Endothelial cell of umbilical vein (primary cell): ENCODE data around the gene NELL2. TPM values are rescaled to one million over a fixed set of nuclear protein-coding genes. Genes with fewer than 3 reads are reported as not detected.

Experiments
- BruUV-seq: library from RNA; stranded (reverse); fragments of 400-500 nt; replicated peaks from 2 replicates; lab custom pipeline; 2021; lab: Mats Ljungman, UMichigan
- CTCF ChIA-PET: fragments of 300-600, 350-600 bp; sonication (Branson Sonifier 250); formaldehyde crosslinking; loops from one replicate; lab custom pipeline; 2021; ENCODE audit warnings: antibody characterized with exemption, inconsistent platforms; lab: Charles Lee
- POLR2A ChIA-PET: fragments of 300-600, 350-600 bp; sonication (Branson Sonifier 250); formaldehyde crosslinking; loops from one replicate; lab custom pipeline; 2021; ENCODE audit warnings: antibody characterized with exemption, inconsistent platforms; lab: Charles Lee
- DNase-seq: peaks from one replicate; pipeline ENCODE4 v3.0.0-alpha.2; 2011; ENCODE audit warnings: low read depth, low spot score
- FAIRE-seq: peaks from 2 replicates; lab custom pipeline; 2011; peaks lifted over from hg19 to GRCh38; lab: Jason Lieb, UNC
- H2AFZ ChIP-seq: 2 replicates; pipeline ENCODE4 v1.6.0; 2012; ENCODE audit warnings: low read depth, low read length, control low read depth, inconsistent platforms
- H3K27ac ChIP-seq: 2 replicates; pipeline ENCODE4 v1.5.1; 2011; ENCODE audit warnings: low read depth, mild to moderate bottlenecking, control low read depth, low read length, moderate library complexity; ENCODE audit not compliant: insufficient read depth
- H3K27me3 ChIP-seq, 2 experiments: 2 replicates each; pipeline versions ENCODE4 v1.6.0 to v1.6.1; 2011; ENCODE audit warnings: low read length in 2 of 2, mixed read lengths in 1 of 2; ENCODE audit not compliant: control insufficient read depth in 2 of 2, insufficient read depth in 2 of 2
- H3K36me3 ChIP-seq, 2 experiments: 2 replicates in 1 of 2; 3 replicates in 1 of 2; pipeline ENCODE4 v1.5.1; 2011; ENCODE audit warnings: low read length in 2 of 2, mild to moderate bottlenecking in 1 of 2, moderate library complexity in 1 of 2; ENCODE audit not compliant: control insufficient read depth in 2 of 2, insufficient read depth in 2 of 2; ENCODE audit errors: extremely low read depth in 1 of 2
- H3K4me1 ChIP-seq: 3 replicates; pipeline ENCODE4 v1.5.1; 2011; ENCODE audit warnings: mild to moderate bottlenecking, low read length; ENCODE audit not compliant: control insufficient read depth, insufficient read depth; ENCODE audit errors: extremely low read depth
- H3K4me2 ChIP-seq: 2 replicates; pipeline ENCODE4 v1.6.1; 2011; ENCODE audit warnings: low read length, control low read depth, mixed read lengths; ENCODE audit not compliant: insufficient read depth
- H3K4me3 ChIP-seq, 3 experiments: fragments of 200-600 bp in 1 of 3; sonication (generic), shearing (Covaris generic) in 1 of 3; replicated peaks in 1 of 3; 2 replicates each; pipeline ENCODE4 v1.5.1; 2011 to 2016; ENCODE audit warnings: control low read depth in 3 of 3, low read length in 3 of 3, mild to moderate bottlenecking in 2 of 3, inconsistent platforms in 1 of 3, low read depth in 1 of 3, moderate library complexity in 1 of 3; ENCODE audit not compliant: insufficient read depth in 1 of 3
- H3K79me2 ChIP-seq: 2 replicates; pipeline ENCODE4 v1.6.0; 2012; ENCODE audit warnings: low read length, inconsistent platforms; ENCODE audit not compliant: control insufficient read depth, insufficient read depth
- H3K9ac ChIP-seq: replicated peaks from 2 replicates; pipeline ENCODE3; 2011; ENCODE audit warnings: low read length, control low read depth; ENCODE audit not compliant: insufficient read depth; ENCODE audit errors: extremely low read depth
- H3K9me1 ChIP-seq: replicated peaks from 3 replicates; pipeline ENCODE4 v1.6.0; 2011; ENCODE audit warnings: mild to moderate bottlenecking, low read length; ENCODE audit not compliant: control insufficient read depth, insufficient read depth; ENCODE audit errors: extremely low read depth
- H3K9me3 ChIP-seq: replicated peaks from 2 replicates; pipeline ENCODE4 v1.5.1; 2012; ENCODE audit warnings: low read length, inconsistent platforms; ENCODE audit not compliant: control insufficient read depth, insufficient read depth
- H4K20me1 ChIP-seq: replicated peaks from 2 replicates; pipeline ENCODE3; 2011; ENCODE audit warnings: mild to moderate bottlenecking, low read length; ENCODE audit not compliant: control insufficient read depth, insufficient read depth; ENCODE audit errors: extremely low read depth
- EZH2 ChIP-seq: IDR thresholded peaks from 2 replicates; pipeline ENCODE4 v1.6.1; 2012; ENCODE audit warnings: borderline replicate concordance, low read depth, mild to moderate bottlenecking, moderate library complexity, low read length, inconsistent platforms; ENCODE audit not compliant: severe bottlenecking
- FOS ChIP-seq: IDR thresholded peaks from 2 replicates; pipeline ENCODE4 v1.6.1; 2011; ENCODE audit warnings: mild to moderate bottlenecking, low read length, moderate library complexity, borderline replicate concordance; ENCODE audit not compliant: insufficient read depth
- GATA2 ChIP-seq: IDR thresholded peaks from 2 replicates; pipeline ENCODE4 v1.7.0; 2011; ENCODE audit warnings: low read depth, mild to moderate bottlenecking, moderate library complexity, mixed read lengths, low read length; ENCODE audit not compliant: insufficient read length, insufficient read depth
- JUN ChIP-seq: IDR thresholded peaks from 2 replicates; pipeline ENCODE4 v1.6.1; 2011; ENCODE audit warnings: borderline replicate concordance, low read depth; ENCODE audit not compliant: insufficient read length, insufficient read depth
- MAX ChIP-seq: IDR thresholded peaks from 2 replicates; pipeline ENCODE4 v1.6.1; 2011; ENCODE audit not compliant: insufficient read depth, insufficient read length
- MYC ChIP-seq: IDR thresholded peaks from one replicate; pipeline ENCODE4 v1.6.1; 2011; ENCODE audit warnings: mild to moderate bottlenecking, low read depth, low read length
- POLR2A ChIP-seq: IDR thresholded peaks from 2 replicates; pipeline ENCODE4 v1.6.1; 2012; ENCODE audit warnings: low read depth, mild to moderate bottlenecking, control low read depth, low read length
- POLR2AphosphoS5 ChIP-seq: IDR thresholded peaks from 2 replicates; pipeline ENCODE4 v1.6.1; 2012; ENCODE audit warnings: low read depth, mild to moderate bottlenecking, control low read depth, low read length, moderate library complexity; ENCODE audit not compliant: insufficient read depth
- dilution Hi-C: fragments of 300-500 bp; cut with MboI; formaldehyde crosslinking; loops from one replicate; pipeline ENCODE4 v1.15.0; 2019; ENCODE audit warnings: low sequenced_read_pairs; ENCODE audit not compliant: extremely low pct_ligation_motif_present
- intact Hi-C: fragments of 100-400 bp; cut with micrococcal nuclease; formaldehyde crosslinking; loops from one replicate; pipeline ENCODE4 v1.10.0; 2022
- polyA plus RNA-seq, 4 experiments: library from polyadenylated mRNA; depleted of rRNA in 3 of 4; stranded (reverse) in 3 of 4; unstranded in 1 of 4; fragments of >200 nt; gene quantifications; 2 replicates each; pipeline versions ENCODE4 v1.2.1 to v1.2.3, GENCODE V29; 2011 to 2012; ENCODE audit warnings: missing spikeins in 1 of 4
- total RNA-seq: library from RNA; stranded (reverse); gene quantifications from 2 replicates; pipeline ENCODE4 v1.2.3, GENCODE V29; 2021
- TF ChIP-seq, protein P1 (sequence below), 2 donors: IDR thresholded peaks; 1 replicate in 1 of 2; 2 replicates in 1 of 2; pipeline ENCODE4 v1.5.1; 2011; ENCODE audit warnings: low read length in 2 of 2, mild to moderate bottlenecking in 2 of 2, moderate library complexity in 2 of 2, control low read depth in 1 of 2, inconsistent platforms in 1 of 2, low read depth in 1 of 2; ENCODE audit not compliant: insufficient read depth in 1 of 2; ENCODE audit errors: extremely low read depth in 1 of 2

The NELL2 gene
- total and polyA plus RNA-seq, 2 donors (not counting 3 experiments of a cell fraction or from before 2014, with no cell fraction given): 0.11 to 0.49 TPM

DNA sequence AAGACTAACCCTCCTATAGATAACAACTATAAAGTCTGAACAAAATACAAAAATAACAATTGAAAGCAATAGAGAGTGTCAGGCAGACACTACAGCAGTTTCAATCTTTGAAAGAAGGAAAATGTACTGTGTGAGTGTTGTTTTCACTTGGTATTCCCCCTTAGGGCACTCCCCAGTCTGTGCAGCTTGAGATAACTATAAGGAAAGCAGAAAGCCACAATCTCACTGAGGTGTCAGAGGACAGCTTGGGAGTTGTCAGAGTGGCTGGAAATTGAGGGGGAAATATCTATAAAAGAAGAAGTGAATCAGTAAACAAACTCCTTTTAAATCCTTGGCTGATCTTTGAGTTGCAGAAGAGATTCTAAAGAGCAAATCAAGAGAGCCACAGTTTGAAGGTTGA, 364.8 kb downstream of the NELL2 start:
- intact Hi-C loops: no loop called here
- POLR2A ChIA-PET: no interaction called here
- no peak for FAIRE-seq

More for the DNA sequence above, 364.8 kb downstream of the NELL2 start:
- dilution Hi-C loops: no loop called here
- Histone ChIP-seq H3K9me3 (no peaks in the 10 kb centered on the region), H3K9ac (no peak overlapping the region), H3K27me3 (no peaks in the 10 kb centered on the region), H3K9me1 (no peaks in the 10 kb centered on the region), H2AFZ (no peak overlapping the region), H3K4me2 (no peak overlapping the region), H4K20me1 (no peaks in the 10 kb centered on the region), H3K4me1 (no peaks in the 10 kb centered on the region), H3K27ac (no peak overlapping the region), H3K79me2 (no peaks in the 10 kb centered on the region), H3K4me3 (no peak overlapping the region), H3K36me3 (no peaks in the 10 kb centered on the region)
- BruUV-seq: no TSS peak
- no peak for DNase-seq
- CTCF ChIA-PET: no interaction called here
- TF ChIP-seq, protein P1, sequence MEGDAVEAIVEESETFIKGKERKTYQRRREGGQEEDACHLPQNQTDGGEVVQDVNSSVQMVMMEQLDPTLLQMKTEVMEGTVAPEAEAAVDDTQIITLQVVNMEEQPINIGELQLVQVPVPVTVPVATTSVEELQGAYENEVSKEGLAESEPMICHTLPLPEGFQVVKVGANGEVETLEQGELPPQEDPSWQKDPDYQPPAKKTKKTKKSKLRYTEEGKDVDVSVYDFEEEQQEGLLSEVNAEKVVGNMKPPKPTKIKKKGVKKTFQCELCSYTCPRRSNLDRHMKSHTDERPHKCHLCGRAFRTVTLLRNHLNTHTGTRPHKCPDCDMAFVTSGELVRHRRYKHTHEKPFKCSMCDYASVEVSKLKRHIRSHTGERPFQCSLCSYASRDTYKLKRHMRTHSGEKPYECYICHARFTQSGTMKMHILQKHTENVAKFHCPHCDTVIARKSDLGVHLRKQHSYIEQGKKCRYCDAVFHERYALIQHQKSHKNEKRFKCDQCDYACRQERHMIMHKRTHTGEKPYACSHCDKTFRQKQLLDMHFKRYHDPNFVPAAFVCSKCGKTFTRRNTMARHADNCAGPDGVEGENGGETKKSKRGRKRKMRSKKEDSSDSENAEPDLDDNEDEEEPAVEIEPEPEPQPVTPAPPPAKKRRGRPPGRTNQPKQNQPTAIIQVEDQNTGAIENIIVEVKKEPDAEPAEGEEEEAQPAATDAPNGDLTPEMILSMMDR (IDR thresholded peaks at IDR 0.05; ENCODE audit: extremely low read depth in 1 of 2, insufficient read depth in 1 of 2, low read depth in 1 of 2, low read length in 2 of 2): no peak
- no peak for TF ChIP-seq FOS
- no peak for TF ChIP-seq JUN
- no peak for TF ChIP-seq POLR2A
- TF ChIP-seq EZH2: no peak
- no peak for TF ChIP-seq MYC
- no peak for TF ChIP-seq MAX
- TF ChIP-seq GATA2: no peak
- TF ChIP-seq POLR2AphosphoS5: no peak
